Measurements from ENCODE around the gene PIK3CB.
"Not testable (repeated sequence)": the region's sequence is repeated elsewhere in the genome, so short reads cannot be mapped to it uniquely, and the experiment has no call there.

The PIK3CB gene

GRCh38 chr3:138803006-138803653, 31.6 kb downstream of the PIK3CB start:
- no peak for TF ChIP-seq CTCF (IDR thresholded peaks at IDR 0.05; ENCODE audit: insufficient read depth, low read length, missing control alignments)
- ChIA-PET POLR2A (no interaction called here), CTCF (no interaction called here)
- no peak overlapping the region for H3K4me3 ChIP-seq (ENCODE audit: low read depth, low read length)
- no peak for DNase-seq (ENCODE audit: low read depth, low spot score)

- CTCF ChIA-PET; H3K4me3 ChIP-seq (ENCODE audit: low read depth, low read length); POLR2A ChIA-PET; DNase-seq (ENCODE audit: low read depth, low spot score): not testable (repeated sequence)
Observed at GRCh38 chr3:138802223-138802622, 32.5 kb downstream of the PIK3CB start.

GRCh38 chr3:138801792-138802191, 32.9 kb downstream of the PIK3CB start:
- CTCF ChIA-PET, result no interaction called here
- TF ChIP-seq CTCF (IDR thresholded peaks at IDR 0.05; ENCODE audit: insufficient read depth, low read length, missing control alignments), result no peak
- POLR2A ChIA-PET, result no interaction called here
- no peak overlapping the region for H3K4me3 ChIP-seq (ENCODE audit: low read depth, low read length)
- no peak for DNase-seq (ENCODE audit: low read depth, low spot score)

GRCh38 chr3:138800248-138800647, 34.5 kb downstream of the PIK3CB start:
- ChIA-PET CTCF (interaction anchor here (0.8 kb wide), 1 partner anchor 115 kb away, joined by 4 read pairs; no protein-coding TSS in a partner anchor), POLR2A (no interaction called here)
- DNase-seq (ENCODE audit: low read depth, low spot score), result no peak
- H3K4me3 ChIP-seq (ENCODE audit: low read depth, low read length), result no peak overlapping the region
- TF ChIP-seq CTCF (IDR thresholded peaks at IDR 0.05; ENCODE audit: insufficient read depth, low read length, missing control alignments), result no peak

- POLR2A ChIA-PET, result no interaction called here
- no peak for DNase-seq (ENCODE audit: low read depth, low spot score)
- no peak overlapping the region for H3K4me3 ChIP-seq (ENCODE audit: low read depth, low read length)
- no peak for TF ChIP-seq CTCF (IDR thresholded peaks at IDR 0.05; ENCODE audit: insufficient read depth, low read length, missing control alignments)
- CTCF ChIA-PET, result interaction anchor here (0.8 kb wide), 1 partner anchor 116 kb away, joined by 4 read pairs; no protein-coding TSS in a partner anchor
Observed at GRCh38 chr3:138799822-138800221, 34.9 kb downstream of the PIK3CB start.

GRCh38 chr3:138797508-138798038, 37.2 kb downstream of the PIK3CB start:
- no peak for DNase-seq (ENCODE audit: low read depth, low spot score)
- ChIA-PET POLR2A (no interaction called here), CTCF (interaction anchor here (1.5 kb wide), 1 partner anchor 10 kb away, joined by 4 read pairs; no protein-coding TSS in a partner anchor)
- H3K4me3 ChIP-seq (ENCODE audit: low read depth, low read length), result no peak overlapping the region
- no peak for TF ChIP-seq CTCF (IDR thresholded peaks at IDR 0.05; ENCODE audit: insufficient read depth, low read length, missing control alignments)

- ChIA-PET POLR2A (no interaction called here), CTCF (interaction anchor here (1.5 to 2.4 kb wide), 3 partner anchors 9 to 119 kb away, joined by 4 to 9 read pairs (median 4); no protein-coding TSS in a partner anchor)
- no peak overlapping the region for H3K4me3 ChIP-seq (ENCODE audit: low read depth, low read length)
- no peak for DNase-seq (ENCODE audit: low read depth, low spot score)
- TF ChIP-seq CTCF (IDR thresholded peaks at IDR 0.05; ENCODE audit: insufficient read depth, low read length, missing control alignments), result no peak
Observed at GRCh38 chr3:138796761-138797160, 38.0 kb downstream of the PIK3CB start.
